Measurements from ENCODE around the gene SYTL1. TPM values are rescaled to one million over a fixed set of nuclear protein-coding genes. Genes with fewer than 3 reads are reported as not detected.
A peak's percentile ranks its signal among the peaks of the same experiment; 100 is the strongest.

The SYTL1 gene
- total and polyA plus RNA-seq, 9 of the 15 experiments (the other 6 are each of a cell fraction or from before 2014, with no cell fraction given), result 0.04 to 9.3 (median 1.7) TPM

- TF ChIP-seq ZBTB33 (CRISPR knock-in tag; IDR thresholded peaks at IDR 0.05) (no peak), NEUROD1 (IDR thresholded peaks at IDR 0.05; ENCODE audit: borderline replicate concordance, low read depth, low read length, partially characterized antibody) (no peak), GABPB1 (CRISPR knock-in tag; IDR thresholded peaks at IDR 0.05) (peak; percentile 73), ZNF696 (CRISPR knock-in tag; conservative IDR thresholded peaks at IDR 0.05) (no peak), ELK3 (CRISPR knock-in tag; IDR thresholded peaks at IDR 0.05) (no peak), DMBX1 (CRISPR knock-in tag; IDR thresholded peaks at IDR 0.05; ENCODE audit: borderline replicate concordance) (no peak), HNRNPLL (IDR thresholded peaks at IDR 0.05; ENCODE audit: low read depth, low read length, poor library complexity, severe bottlenecking) (no peak), CTCFL (IDR thresholded peaks at IDR 0.05; ENCODE audit: borderline replicate concordance, insufficient read depth, low read depth, low read length, poor library complexity, severe bottlenecking) (peak; percentile 99), MNT (conservative IDR thresholded peaks at IDR 0.05) (peak in 1 of 2 experiments; percentile 10; a peak in 1 of 4 replicates), NCOA2 (IDR thresholded peaks at IDR 0.05; ENCODE audit: partially characterized antibody in 2 of 2) (no peak), ZNF592 (IDR thresholded peaks at IDR 0.05) (no peak; the same call in none of the 2 replicates), LEF1 (IDR thresholded peaks at IDR 0.05) (no peak)
These were observed 24.8 kb downstream of the SYTL1 start, which contains the start of gene MAP3K6 (continued) for GRCh38 chr1:27366411-27367159.

Data from K562 (cell line).